ENCODE results near the gene PLEKHA7.

Gene PLEKHA7

GRCh38 chr11:16815047-16815767, 199.0 kb downstream of the PLEKHA7 start:
- no peak for TF ChIP-seq CTCF (conservative IDR thresholded peaks at IDR 0.05)

GRCh38 chr11:16814410-16815046, 199.7 kb downstream of the PLEKHA7 start:
- TF ChIP-seq CTCF (conservative IDR thresholded peaks at IDR 0.05) = no peak
- no peak overlapping the region for H3K27ac ChIP-seq

More at GRCh38 chr11:16815047-16815767, 199.0 kb downstream of the PLEKHA7 start:
- H3K27ac ChIP-seq = no peak overlapping the region

DNA sequence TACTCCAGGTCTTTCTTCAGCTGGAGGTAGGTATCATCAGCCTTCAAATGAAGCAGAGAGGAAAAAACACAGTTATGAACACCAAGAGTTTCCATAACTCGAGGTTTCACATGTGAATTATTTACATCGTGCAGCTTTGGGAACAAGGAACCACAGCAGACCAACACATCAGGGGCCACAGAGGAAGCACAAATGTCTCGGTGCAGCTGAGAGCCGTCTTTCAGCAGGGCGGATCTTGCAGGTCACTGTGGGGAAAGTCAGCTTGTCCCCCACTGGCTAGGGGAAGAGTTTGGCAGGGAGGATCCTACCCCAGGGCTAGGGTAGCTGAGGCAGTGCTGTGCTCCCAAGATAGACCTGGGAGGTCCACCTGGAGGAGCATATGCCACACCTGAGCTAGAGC, 201.1 kb downstream of the PLEKHA7 start:
- H3K27ac ChIP-seq = no peak overlapping the region
- no peak for TF ChIP-seq CTCF (conservative IDR thresholded peaks at IDR 0.05)

DNA sequence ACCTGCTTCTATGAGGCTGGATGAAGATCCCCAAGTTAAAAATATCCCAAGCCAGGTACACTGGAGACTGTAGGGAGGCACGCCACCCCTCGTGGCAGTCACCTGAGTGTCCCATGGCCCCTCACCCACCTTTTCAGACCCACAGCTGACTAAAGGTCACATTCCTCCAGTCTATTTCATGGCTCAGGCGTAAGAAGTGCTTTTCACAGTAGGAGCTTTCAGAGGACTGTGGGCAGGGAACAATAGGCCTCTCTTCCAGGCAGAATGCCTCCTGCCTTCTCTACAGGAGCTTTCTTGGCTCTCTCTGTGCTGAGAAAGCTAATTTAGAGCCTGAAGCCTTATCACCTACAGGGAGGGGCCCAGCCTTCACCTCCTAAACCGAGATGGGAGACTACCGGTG, 201.9 kb downstream of the PLEKHA7 start:
- no peak for TF ChIP-seq CTCF (conservative IDR thresholded peaks at IDR 0.05)
- no peak overlapping the region for H3K27ac ChIP-seq

DNA sequence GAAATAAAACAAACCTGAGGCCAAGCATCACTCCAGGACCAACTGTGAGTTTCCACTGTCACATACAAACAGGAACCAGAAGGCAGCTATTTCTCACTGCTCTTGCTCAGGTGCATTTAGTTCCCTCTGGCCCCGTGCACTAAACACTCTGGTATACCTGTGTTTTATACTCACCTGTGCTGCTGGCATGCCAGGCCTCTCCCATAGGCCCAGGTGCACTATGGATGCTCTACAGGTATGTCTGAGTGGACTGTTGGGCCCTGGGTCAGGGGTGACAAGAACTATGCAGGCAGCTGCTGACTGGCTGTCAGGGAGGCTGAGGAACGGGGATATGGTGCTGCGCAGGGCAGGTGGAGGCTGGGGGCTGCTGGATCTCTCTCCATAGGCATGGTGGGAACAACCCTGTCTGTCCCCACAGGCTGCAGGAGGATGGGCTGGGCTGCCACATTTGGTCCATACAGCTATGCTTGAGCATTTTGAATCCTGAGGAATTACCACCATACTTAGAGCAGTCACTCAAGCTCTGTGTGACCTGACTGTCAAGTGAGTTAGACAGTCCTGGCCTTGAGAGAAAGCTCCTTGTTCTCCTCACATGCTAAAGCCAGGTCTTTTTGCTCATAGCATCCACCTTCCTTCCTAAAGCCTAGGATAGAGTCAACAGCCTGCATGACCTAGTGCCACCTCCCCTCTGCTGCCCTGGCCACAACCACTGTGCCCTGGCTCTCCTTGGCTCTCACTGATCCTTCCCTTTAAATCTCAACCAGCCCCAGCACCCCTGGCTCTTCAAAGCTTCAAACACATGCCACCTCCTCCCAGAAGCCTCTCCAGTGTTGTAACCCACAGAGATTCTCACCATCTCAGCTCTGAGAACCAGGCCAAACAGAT, 202.8 kb downstream of the PLEKHA7 start:
- peak overlapping the region; percentile 30; the same call in 1 of the 2 replicates for H3K27ac ChIP-seq
- no peak for TF ChIP-seq CTCF (conservative IDR thresholded peaks at IDR 0.05)

- TF ChIP-seq CTCF (conservative IDR thresholded peaks at IDR 0.05) = no peak
- H3K27ac ChIP-seq = peak overlapping the region; percentile 30
These were observed 204.1 kb downstream of the PLEKHA7 start for GRCh38 chr11:16809886-16810668.
